Measurements from ENCODE around the gene PGR. TPM values are rescaled to one million over a fixed set of nuclear protein-coding genes. Genes with fewer than 3 reads are reported as not detected.

PGR gene
- polyA plus RNA-seq (2013, experiment 1 of 2): 0.03 TPM
- 0.03 TPM for polyA plus RNA-seq (2013, experiment 2 of 2)

DNA sequence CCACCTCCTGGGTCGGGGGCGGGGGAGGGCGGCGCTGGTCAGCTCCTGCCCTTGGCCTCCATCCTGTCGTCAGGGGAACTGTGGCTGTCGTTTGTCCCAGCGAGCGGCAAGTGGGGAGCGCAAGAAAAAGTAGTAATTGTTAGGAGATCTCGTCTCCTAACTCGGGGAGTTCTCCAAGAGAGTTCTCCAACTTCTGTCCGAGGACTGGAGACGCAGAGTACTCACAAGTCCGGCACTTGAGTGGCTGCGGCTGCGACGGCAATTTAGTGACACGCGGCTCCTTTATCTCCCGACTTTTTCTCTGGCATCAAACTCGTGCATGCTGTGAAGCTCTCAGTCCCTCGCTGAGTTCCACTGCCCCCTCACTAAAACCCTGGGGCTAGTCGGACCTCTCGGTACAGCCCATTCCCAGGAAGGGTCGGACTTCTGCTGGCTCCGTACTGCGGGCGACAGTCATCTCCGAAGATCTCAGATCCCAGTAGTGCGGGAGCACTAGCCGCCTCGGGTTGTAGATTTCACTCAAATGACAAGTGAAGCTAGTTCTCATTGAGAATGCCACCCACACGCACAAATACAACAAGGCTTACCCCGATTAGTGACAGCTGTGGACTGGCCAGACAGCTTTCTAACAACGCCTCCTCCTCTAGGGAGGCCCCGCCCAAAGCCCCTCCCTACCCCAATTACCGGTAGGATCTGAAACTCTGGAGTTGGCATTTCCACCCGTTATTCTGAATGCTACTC lies at the start of gene PGR:
TSS of gene PGR (minus strand) at position 611 of the 741 bp plus-strand sequence. CDS start 743 bp downstream, outside the sequence.
- Histone ChIP-seq H2BK120ac (ENCODE audit: low read depth, low read length) (no peak within 1 kb of the TSS), H3K4me1 (ENCODE audit: control insufficient read depth, low read depth, low read length) (peaks cover 2% of the 10 kb centered on the region), H2BK5ac (ENCODE audit: low read length) (no peak within 1 kb of the TSS), H3K23ac (ENCODE audit: low read length) (no peak within 1 kb of the TSS), H3K79me1 (ENCODE audit: low read length) (no peaks in the 10 kb centered on the region), H4K5ac (ENCODE audit: low read length) (no peak within 1 kb of the TSS), H3K4me3 (ENCODE audit: low read length) (no peak within 1 kb of the TSS), H3K4ac (ENCODE audit: low read depth, low read length) (no peak within 1 kb of the TSS), H3K79me2 (ENCODE audit: control insufficient read depth, insufficient read depth, low read length) (no peaks in the 10 kb centered on the region), H3K56ac (ENCODE audit: low read length) (peak within 1 kb of the TSS; percentile 15), H3K36me3 (ENCODE audit: control insufficient read depth, insufficient read depth, low read length) (no peaks in the 10 kb centered on the region), H3K9ac (ENCODE audit: low read length) (no peak within 1 kb of the TSS), H2BK15ac (replicated peaks; ENCODE audit: low read depth) (no peak within 1 kb of the TSS), H3K18ac (ENCODE audit: low read length) (no peak within 1 kb of the TSS), H3K27me3 (ENCODE audit: insufficient read depth, low read length, poor library complexity) (peaks cover 35% of the 10 kb centered on the region), H2AK5ac (ENCODE audit: low read length) (no peak within 1 kb of the TSS), H3K27ac (ENCODE audit: low read depth, low read length) (no peak within 1 kb of the TSS), H4K8ac (ENCODE audit: low read depth, low read length) (no peak within 1 kb of the TSS), H3K4me2 (ENCODE audit: low read length) (peak within 1 kb of the TSS; percentile 52)
- peak; percentile 42 for DNase-seq
- no CpG with 5 or more reads among the region's 38 CpGs for WGBS (ENCODE audit: extremely low coverage, insufficient coverage, low lambda C conversion rate)

DNA sequence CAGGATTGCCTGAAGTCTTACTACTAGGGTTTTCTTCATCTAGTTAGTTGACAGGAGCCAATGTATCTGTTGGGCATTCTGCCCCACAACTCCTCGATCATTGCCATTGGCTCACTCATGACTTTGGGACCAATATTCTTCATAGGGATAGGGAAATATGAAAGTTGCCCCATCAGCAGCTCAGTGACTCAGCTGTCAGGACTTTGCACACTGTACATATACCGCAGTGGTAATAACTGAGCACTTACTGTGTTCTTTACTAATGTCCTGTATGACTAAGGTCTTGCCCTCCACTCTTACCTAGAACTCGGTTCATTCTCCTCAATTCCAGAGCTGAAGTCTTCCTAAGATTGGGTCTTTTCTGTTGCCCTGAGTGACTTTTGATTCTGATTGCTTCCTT lies 46.8 kb upstream of the PGR start:
- Histone ChIP-seq H3K56ac (ENCODE audit: low read length) (no peak overlapping the region), H3K9ac (ENCODE audit: low read length) (no peak overlapping the region), H3K79me2 (ENCODE audit: control insufficient read depth, insufficient read depth, low read length) (no peaks in the 10 kb centered on the region), H3K4me3 (ENCODE audit: low read length) (no peak overlapping the region), H2AK5ac (ENCODE audit: low read length) (no peak overlapping the region), H3K27me3 (ENCODE audit: insufficient read depth, low read length, poor library complexity) (no peaks in the 10 kb centered on the region), H2BK120ac (ENCODE audit: low read depth, low read length) (no peak overlapping the region), H4K5ac (ENCODE audit: low read length) (no peak overlapping the region), H3K18ac (ENCODE audit: low read length) (no peak overlapping the region), H3K27ac (ENCODE audit: low read depth, low read length) (no peak overlapping the region), H3K79me1 (ENCODE audit: low read length) (no peaks in the 10 kb centered on the region), H3K4me1 (ENCODE audit: control insufficient read depth, low read depth, low read length) (no peaks in the 10 kb centered on the region), H4K8ac (ENCODE audit: low read depth, low read length) (no peak overlapping the region), H2BK5ac (ENCODE audit: low read length) (no peak overlapping the region), H2BK15ac (replicated peaks; ENCODE audit: low read depth) (no peak overlapping the region), H3K23ac (ENCODE audit: low read length) (no peak overlapping the region), H3K36me3 (ENCODE audit: control insufficient read depth, insufficient read depth, low read length) (no peaks in the 10 kb centered on the region), H3K4me2 (ENCODE audit: low read length) (no peak overlapping the region), H3K4ac (ENCODE audit: low read depth, low read length) (no peak overlapping the region)
- WGBS (ENCODE audit: extremely low coverage, insufficient coverage, low lambda C conversion rate): no CpG with 5 or more reads among the region's 3 CpGs
- DNase-seq: no peak

- Histone ChIP-seq H2BK5ac (ENCODE audit: low read length) (no peak overlapping the region), H3K56ac (ENCODE audit: low read length) (no peak overlapping the region), H3K79me2 (ENCODE audit: control insufficient read depth, insufficient read depth, low read length) (no peaks in the 10 kb centered on the region), H3K4me2 (ENCODE audit: low read length) (no peak overlapping the region), H3K18ac (ENCODE audit: low read length) (no peak overlapping the region), H3K4ac (ENCODE audit: low read depth, low read length) (no peak overlapping the region), H3K9ac (ENCODE audit: low read length) (no peak overlapping the region), H3K4me1 (ENCODE audit: control insufficient read depth, low read depth, low read length) (no peaks in the 10 kb centered on the region), H4K5ac (ENCODE audit: low read length) (no peak overlapping the region), H3K27me3 (ENCODE audit: insufficient read depth, low read length, poor library complexity) (no peaks in the 10 kb centered on the region), H2BK120ac (ENCODE audit: low read depth, low read length) (no peak overlapping the region), H2AK5ac (ENCODE audit: low read length) (no peak overlapping the region), H3K27ac (ENCODE audit: low read depth, low read length) (no peak overlapping the region), H2BK15ac (replicated peaks; ENCODE audit: low read depth) (no peak overlapping the region), H3K79me1 (ENCODE audit: low read length) (no peaks in the 10 kb centered on the region), H3K36me3 (ENCODE audit: control insufficient read depth, insufficient read depth, low read length) (no peaks in the 10 kb centered on the region), H4K8ac (ENCODE audit: low read depth, low read length) (no peak overlapping the region), H3K4me3 (ENCODE audit: low read length) (no peak overlapping the region), H3K23ac (ENCODE audit: low read length) (no peak overlapping the region)
- DNase-seq: no peak
- no CpG with 5 or more reads among the region's 2 CpGs for WGBS (ENCODE audit: extremely low coverage, insufficient coverage, low lambda C conversion rate)
These were observed 40.3 kb upstream of the PGR start for GRCh38 chr11:101169944-101170343.

- Histone ChIP-seq H3K4me2 (ENCODE audit: low read length) (no peak overlapping the region), H4K5ac (ENCODE audit: low read length) (no peak overlapping the region), H3K79me1 (ENCODE audit: low read length) (no peaks in the 10 kb centered on the region), H2BK5ac (ENCODE audit: low read length) (no peak overlapping the region), H3K79me2 (ENCODE audit: control insufficient read depth, insufficient read depth, low read length) (no peaks in the 10 kb centered on the region), H3K56ac (ENCODE audit: low read length) (no peak overlapping the region), H3K27ac (ENCODE audit: low read depth, low read length) (no peak overlapping the region), H3K27me3 (ENCODE audit: insufficient read depth, low read length, poor library complexity) (no peaks in the 10 kb centered on the region), H4K8ac (ENCODE audit: low read depth, low read length) (no peak overlapping the region), H2BK120ac (ENCODE audit: low read depth, low read length) (no peak overlapping the region), H3K36me3 (ENCODE audit: control insufficient read depth, insufficient read depth, low read length) (no peaks in the 10 kb centered on the region), H3K18ac (ENCODE audit: low read length) (no peak overlapping the region), H3K4me3 (ENCODE audit: low read length) (no peak overlapping the region), H3K23ac (ENCODE audit: low read length) (no peak overlapping the region), H3K9ac (ENCODE audit: low read length) (no peak overlapping the region), H2AK5ac (ENCODE audit: low read length) (no peak overlapping the region), H2BK15ac (replicated peaks; ENCODE audit: low read depth) (no peak overlapping the region), H3K4ac (ENCODE audit: low read depth, low read length) (no peak overlapping the region), H3K4me1 (ENCODE audit: control insufficient read depth, low read depth, low read length) (no peaks in the 10 kb centered on the region)
- no peak for DNase-seq
- no CpG with 5 or more reads among the region's 1 CpG for WGBS (ENCODE audit: extremely low coverage, insufficient coverage, low lambda C conversion rate)
These were observed 36.4 kb upstream of the PGR start for GRCh38 chr11:101166038-101166437.

DNA sequence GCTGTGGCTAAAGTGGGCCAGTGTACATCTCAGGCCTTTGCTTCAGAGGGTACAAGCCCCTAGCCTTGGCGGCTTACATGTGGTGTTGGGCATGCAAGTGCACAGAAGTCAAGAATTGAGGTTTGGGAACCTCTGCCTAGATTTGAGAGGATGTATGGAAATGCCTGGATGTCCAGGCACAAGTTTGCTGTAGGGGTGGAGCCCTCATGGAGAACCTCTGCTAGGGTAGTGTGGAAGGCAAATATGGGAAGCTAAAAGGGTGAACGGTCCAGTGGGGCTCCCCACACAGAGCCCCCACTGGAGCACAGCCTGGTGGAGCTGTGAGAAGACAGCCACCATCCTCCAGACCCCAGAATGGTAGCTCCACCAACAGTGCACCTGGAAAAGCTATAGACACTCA lies 28.5 kb upstream of the PGR start:
- DNase-seq: no peak
- Histone ChIP-seq H3K79me2 (ENCODE audit: control insufficient read depth, insufficient read depth, low read length) (no peaks in the 10 kb centered on the region), H4K8ac (ENCODE audit: low read depth, low read length) (no peak overlapping the region), H3K79me1 (ENCODE audit: low read length) (no peaks in the 10 kb centered on the region), H3K4ac (ENCODE audit: low read depth, low read length) (no peak overlapping the region), H3K4me2 (ENCODE audit: low read length) (no peak overlapping the region), H2BK120ac (ENCODE audit: low read depth, low read length) (no peak overlapping the region), H3K18ac (ENCODE audit: low read length) (no peak overlapping the region), H3K23ac (ENCODE audit: low read length) (no peak overlapping the region), H3K27ac (ENCODE audit: low read depth, low read length) (no peak overlapping the region), H4K5ac (ENCODE audit: low read length) (no peak overlapping the region), H3K36me3 (ENCODE audit: control insufficient read depth, insufficient read depth, low read length) (no peaks in the 10 kb centered on the region), H2AK5ac (ENCODE audit: low read length) (no peak overlapping the region), H3K9ac (ENCODE audit: low read length) (no peak overlapping the region), H2BK5ac (ENCODE audit: low read length) (no peak overlapping the region), H3K4me1 (ENCODE audit: control insufficient read depth, low read depth, low read length) (no peaks in the 10 kb centered on the region), H3K4me3 (ENCODE audit: low read length) (no peak overlapping the region), H3K56ac (ENCODE audit: low read length) (no peak overlapping the region), H3K27me3 (ENCODE audit: insufficient read depth, low read length, poor library complexity) (no peaks in the 10 kb centered on the region), H2BK15ac (replicated peaks; ENCODE audit: low read depth) (no peak overlapping the region)
- WGBS (ENCODE audit: extremely low coverage, insufficient coverage, low lambda C conversion rate): no CpG with 5 or more reads among the region's 2 CpGs

Data from mesendoderm (in vitro differentiated cells).